Gastroesophageal sphincter (tissue), 3 donors: ENCODE data around the gene MXD3.

Source experiments
- CTCF ChIP-seq, 4 experiments: fragments of 200-600 bp in 2 of 4; fragments of 450-650 bp in 2 of 4; sonication (generic) in 1 of 4; IDR thresholded peaks; one replicate each; pipeline ENCODE4 v1.5.1; 2017 to 2019; ENCODE audit warnings: antibody characterized with exemption in 4 of 4, mild to moderate bottlenecking in 2 of 4, moderate library complexity in 2 of 4
- EP300 ChIP-seq: sonication (generic); formaldehyde crosslinking; IDR thresholded peaks from one replicate; pipeline ENCODE4 v1.6.1; 2017; ENCODE audit warnings: antibody characterized with exemption, mild to moderate bottlenecking
- POLR2A ChIP-seq, 2 donors: fragments of 450-650 bp; IDR thresholded peaks; one replicate each; pipeline ENCODE4 v1.6.1; 2017; ENCODE audit warnings: antibody characterized with exemption in 2 of 2, mild to moderate bottlenecking in 2 of 2, moderate library complexity in 1 of 2

GRCh38 chr5:177313561-177314259 is 2.0 kb upstream of the MXD3 start:
- TF ChIP-seq CTCF (IDR thresholded peaks at IDR 0.05) = no peak
- TF ChIP-seq POLR2A (IDR thresholded peaks at IDR 0.05) = no peak
- TF ChIP-seq EP300 = no peak
